ENCODE data around the gene DEPDC5. TPM values are rescaled to one million over a fixed set of nuclear protein-coding genes. Genes with fewer than 3 reads are reported as not detected.
"Not testable (repeated sequence)": the region's sequence is repeated elsewhere in the genome, so short reads cannot be mapped to it uniquely, and the experiment has no call there.

The DEPDC5 gene
- total and polyA plus RNA-seq, 9 of the 15 experiments (the other 6 are each of a cell fraction or from before 2014, with no cell fraction given): 2.3 to 12.3 (median 10.7) TPM

GRCh38 chr22:31789803-31790202 lies 36.0 kb downstream of the DEPDC5 start (continued):
- TF ChIP-seq TGIF2 (CRISPR knock-in tag; IDR thresholded peaks at IDR 0.05) (no peak), CBX5 (IDR thresholded peaks at IDR 0.05; ENCODE audit: borderline replicate concordance, low read depth) (no peak), GABPB2 (CRISPR knock-in tag; conservative IDR thresholded peaks at IDR 0.05) (no peak), TAL1 (IDR thresholded peaks at IDR 0.05) (peak; percentile 24; the same call in 1 of the 2 replicates)

- no peaks in the 10 kb centered on the region for H3K9me3 ChIP-seq (replicated peaks; ENCODE audit: control insufficient read depth, insufficient read depth, low read depth, low read length)
- WGBS (ENCODE audit: insufficient coverage, low coverage, missing lambda C conversion rate): 87% methylated on average over 2 of the region's 2 CpGs
- ChIA-PET POLR2A (no interaction called here), CTCF (ENCODE audit: low intra/inter-chr PET ratio) (no interaction called here)
- H3K36me3 ChIP-seq (ENCODE audit: control insufficient read depth, insufficient read depth, low read length): peaks cover 7% of the 10 kb centered on the region; the same call in 2 of the 3 replicates
- no peaks in the 10 kb centered on the region for H4K20me1 ChIP-seq (replicated peaks; ENCODE audit: control insufficient read depth, insufficient read depth, low read length)
- FAIRE-seq (no peak), ATAC-seq (peak; percentile 43; the same call in 2 of the 3 replicates), DNase-seq (ENCODE audit: extremely low read depth in 1 of 4, low spot score in 3 of 4) (no peak)
- H3K27me3 ChIP-seq (ENCODE audit: control insufficient read depth in 2 of 2, insufficient read depth in 2 of 2, low read length in 2 of 2): no peaks in the 10 kb centered on the region
- no peak overlapping the region for H3K9ac ChIP-seq (ENCODE audit: insufficient read depth in 1 of 2, low read depth in 2 of 2, low read length in 2 of 2)
- BruUV-seq (replicated peaks): no TSS peak
- no peak for TF ChIP-seq ZNF282 (CRISPR knock-in tag; IDR thresholded peaks at IDR 0.05)
- TF ChIP-seq, protein P1, sequence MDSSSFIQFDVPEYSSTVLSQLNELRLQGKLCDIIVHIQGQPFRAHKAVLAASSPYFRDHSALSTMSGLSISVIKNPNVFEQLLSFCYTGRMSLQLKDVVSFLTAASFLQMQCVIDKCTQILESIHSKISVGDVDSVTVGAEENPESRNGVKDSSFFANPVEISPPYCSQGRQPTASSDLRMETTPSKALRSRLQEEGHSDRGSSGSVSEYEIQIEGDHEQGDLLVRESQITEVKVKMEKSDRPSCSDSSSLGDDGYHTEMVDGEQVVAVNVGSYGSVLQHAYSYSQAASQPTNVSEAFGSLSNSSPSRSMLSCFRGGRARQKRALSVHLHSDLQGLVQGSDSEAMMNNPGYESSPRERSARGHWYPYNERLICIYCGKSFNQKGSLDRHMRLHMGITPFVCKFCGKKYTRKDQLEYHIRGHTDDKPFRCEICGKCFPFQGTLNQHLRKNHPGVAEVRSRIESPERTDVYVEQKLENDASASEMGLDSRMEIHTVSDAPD (CRISPR knock-in tag; IDR thresholded peaks at IDR 0.05): no peak
- TF ChIP-seq ZNF586 (CRISPR knock-in tag; conservative IDR thresholded peaks at IDR 0.05): no peak
- TF ChIP-seq MXI1 (IDR thresholded peaks at IDR 0.05; ENCODE audit: low read depth, low read length): no peak
- no peak for TF ChIP-seq BCL6 (CRISPR knock-in tag; IDR thresholded peaks at IDR 0.05)
- peaks cover 0 to 6% of the 10 kb centered on the region in 2 experiments; a peak in 3 of 5 replicates for H3K4me1 ChIP-seq (replicated peaks in 1 of 2; ENCODE audit: control insufficient read depth in 2 of 2, insufficient read depth in 2 of 2, low read length in 2 of 2)
- intact Hi-C loops (cut with micrococcal nuclease): no loop called here
- H3K79me2 ChIP-seq (ENCODE audit: control insufficient read depth, insufficient read depth, low read length): no peaks in the 10 kb centered on the region
- in situ Hi-C loops (cut with MboI): no loop called here
- H3K4me3 ChIP-seq: no peak overlapping the region
- H3K27ac ChIP-seq (ENCODE audit: extremely low read depth, low read depth, low read length): 0 out of 3 replicates have a peak overlapping the region, but pooled peaks have one; percentile 33
- no peak overlapping the region for H3K4me2 ChIP-seq (ENCODE audit: insufficient read depth, low read length)
- H2AFZ ChIP-seq (ENCODE audit: low read depth, low read length): no peak overlapping the region
- no peaks in the 10 kb centered on the region for H3K9me1 ChIP-seq (ENCODE audit: control insufficient read depth, insufficient read depth, low read length)
Measured at GRCh38 chr22:31790240-31790639, 36.4 kb downstream of the DEPDC5 start.

DNA sequence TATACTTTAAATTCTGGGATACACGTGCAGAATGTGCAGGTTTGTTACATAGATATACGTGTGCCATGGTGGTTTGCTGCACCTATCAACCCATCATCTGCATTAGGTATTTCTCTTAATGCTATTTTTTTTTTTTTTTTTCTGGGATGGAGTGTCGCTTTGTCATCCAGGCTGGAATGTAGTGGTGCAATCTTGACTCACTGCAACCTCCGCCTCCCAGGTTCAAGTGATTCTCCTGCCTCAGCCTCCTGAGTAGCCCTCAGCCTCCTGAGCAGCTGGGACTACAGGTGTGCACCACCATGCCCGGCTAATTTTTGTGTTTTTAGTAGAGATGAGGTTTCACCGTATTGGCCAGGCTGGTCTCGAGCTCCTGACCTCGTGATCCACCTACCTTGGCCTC lies 45.5 kb downstream of the DEPDC5 start:
- BruUV-seq (replicated peaks); intact Hi-C loops (cut with micrococcal nuclease); CTCF ChIA-PET (ENCODE audit: low intra/inter-chr PET ratio); in situ Hi-C loops (cut with MboI); H4K20me1 ChIP-seq (replicated peaks; ENCODE audit: control insufficient read depth, insufficient read depth, low read length); H3K9me1 ChIP-seq (ENCODE audit: control insufficient read depth, insufficient read depth, low read length); ATAC-seq; H3K79me2 ChIP-seq (ENCODE audit: control insufficient read depth, insufficient read depth, low read length); DNase-seq (ENCODE audit: extremely low read depth in 1 of 4, low spot score in 3 of 4); H3K4me2 ChIP-seq (ENCODE audit: insufficient read depth, low read length); H3K9me3 ChIP-seq (replicated peaks; ENCODE audit: control insufficient read depth, insufficient read depth, low read depth, low read length); H3K27ac ChIP-seq (ENCODE audit: extremely low read depth, low read depth, low read length); H3K9ac ChIP-seq (ENCODE audit: insufficient read depth in 1 of 2, low read depth in 2 of 2, low read length in 2 of 2); H3K4me3 ChIP-seq; H3K4me1 ChIP-seq (replicated peaks in 1 of 2; ENCODE audit: control insufficient read depth in 2 of 2, insufficient read depth in 2 of 2, low read length in 2 of 2); H3K27me3 ChIP-seq (ENCODE audit: control insufficient read depth in 2 of 2, insufficient read depth in 2 of 2, low read length in 2 of 2); H2AFZ ChIP-seq (ENCODE audit: low read depth, low read length); FAIRE-seq: not testable (repeated sequence)
- POLR2A ChIA-PET: interaction anchor here (0.7 kb wide), 1 partner anchor 703 kb away, joined by 3 read pairs; no protein-coding TSS in a partner anchor
- peaks cover 41% of the 10 kb centered on the region; the same call in 2 of the 3 replicates for H3K36me3 ChIP-seq (ENCODE audit: control insufficient read depth, insufficient read depth, low read length)
- WGBS (ENCODE audit: insufficient coverage, low coverage, missing lambda C conversion rate): 55% methylated on average over 2 of the region's 8 CpGs

Measured in K562 (cell line).